ENCODE data around the gene RBM15. TPM values are rescaled to one million over a fixed set of nuclear protein-coding genes. Genes with fewer than 3 reads are reported as not detected.
A peak's percentile ranks its signal among the peaks of the same experiment; 100 is the strongest.

RBM15 gene
- total and polyA plus RNA-seq, 2 of the 13 experiments (the other 11 are each of a cell fraction or from before 2014, with no cell fraction given), result 13.5 to 36.4 TPM

DNA sequence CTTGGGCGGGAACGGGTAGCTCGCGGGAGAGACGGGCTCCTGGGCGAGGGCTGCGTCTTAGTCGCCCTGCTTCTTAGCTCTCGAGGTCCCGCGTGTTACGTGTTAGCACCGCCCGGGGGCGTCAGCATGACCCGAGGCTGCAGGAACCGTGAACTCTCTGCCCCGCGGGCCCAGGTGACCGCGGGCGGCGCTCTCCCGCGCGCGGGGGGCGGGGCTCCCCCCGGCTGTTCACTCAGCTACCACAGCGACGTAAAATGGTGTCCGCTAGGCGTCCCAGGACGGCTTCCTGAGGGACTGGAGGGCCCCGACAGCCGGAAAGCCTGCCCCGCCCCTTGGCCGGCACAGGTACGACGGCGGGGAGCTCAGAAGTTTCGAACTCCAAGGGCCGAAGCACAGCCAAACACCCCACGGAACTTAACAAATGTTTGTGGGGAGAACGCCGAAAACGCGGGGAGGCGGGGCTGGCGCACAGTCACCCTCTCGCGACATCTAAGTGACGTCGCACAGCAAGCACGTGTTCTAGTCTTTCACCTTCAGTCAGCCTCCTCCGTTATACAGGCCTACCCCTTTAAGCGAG lies 780 bp upstream of the RBM15 start (continued):
- TF ChIP-seq, protein P1, sequence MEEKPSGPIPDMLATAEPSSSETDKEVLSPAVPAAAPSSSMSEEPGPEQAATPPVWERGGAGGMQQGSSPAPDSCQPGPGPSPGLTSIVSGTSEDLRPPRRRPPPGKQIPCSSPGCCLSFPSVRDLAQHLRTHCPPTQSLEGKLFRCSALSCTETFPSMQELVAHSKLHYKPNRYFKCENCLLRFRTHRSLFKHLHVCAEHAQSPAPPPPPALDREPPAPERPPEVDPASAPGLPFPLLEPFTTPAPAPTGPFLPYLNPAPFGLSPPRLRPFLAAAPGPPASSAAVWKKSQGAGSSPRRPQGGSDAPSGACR (CRISPR knock-in tag; IDR thresholded peaks at IDR 0.05), result peak; percentile 68; the same call in 1 of the 2 replicates
- TF ChIP-seq, protein P2, sequence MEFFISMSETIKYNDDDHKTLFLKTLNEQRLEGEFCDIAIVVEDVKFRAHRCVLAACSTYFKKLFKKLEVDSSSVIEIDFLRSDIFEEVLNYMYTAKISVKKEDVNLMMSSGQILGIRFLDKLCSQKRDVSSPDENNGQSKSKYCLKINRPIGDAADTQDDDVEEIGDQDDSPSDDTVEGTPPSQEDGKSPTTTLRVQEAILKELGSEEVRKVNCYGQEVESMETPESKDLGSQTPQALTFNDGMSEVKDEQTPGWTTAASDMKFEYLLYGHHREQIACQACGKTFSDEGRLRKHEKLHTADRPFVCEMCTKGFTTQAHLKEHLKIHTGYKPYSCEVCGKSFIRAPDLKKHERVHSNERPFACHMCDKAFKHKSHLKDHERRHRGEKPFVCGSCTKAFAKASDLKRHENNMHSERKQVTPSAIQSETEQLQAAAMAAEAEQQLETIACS (CRISPR knock-in tag; IDR thresholded peaks at IDR 0.05), result peak; percentile 59; the same call in 1 of the 2 replicates
- TF ChIP-seq ZNF562 (CRISPR knock-in tag; IDR thresholded peaks at IDR 0.05; ENCODE audit: borderline replicate concordance), result no peak
- 0 out of 2 replicates have a peak, but pooled peaks have one; percentile 73 for TF ChIP-seq ZNF660 (CRISPR knock-in tag; IDR thresholded peaks at IDR 0.05; ENCODE audit: borderline replicate concordance, low read depth)
- TF ChIP-seq YY1 (IDR thresholded peaks at IDR 0.05; ENCODE audit: insufficient read depth, insufficient replicate concordance, low read depth, low read length), result peak; percentile 86
- no peak for TF ChIP-seq ZC3H4 (CRISPR knock-in tag; IDR thresholded peaks at IDR 0.05; ENCODE audit: borderline replicate concordance)
- peak; percentile 84 for TF ChIP-seq DMAP1 (CRISPR knock-in tag; IDR thresholded peaks at IDR 0.05)
- TF ChIP-seq, protein P3, sequence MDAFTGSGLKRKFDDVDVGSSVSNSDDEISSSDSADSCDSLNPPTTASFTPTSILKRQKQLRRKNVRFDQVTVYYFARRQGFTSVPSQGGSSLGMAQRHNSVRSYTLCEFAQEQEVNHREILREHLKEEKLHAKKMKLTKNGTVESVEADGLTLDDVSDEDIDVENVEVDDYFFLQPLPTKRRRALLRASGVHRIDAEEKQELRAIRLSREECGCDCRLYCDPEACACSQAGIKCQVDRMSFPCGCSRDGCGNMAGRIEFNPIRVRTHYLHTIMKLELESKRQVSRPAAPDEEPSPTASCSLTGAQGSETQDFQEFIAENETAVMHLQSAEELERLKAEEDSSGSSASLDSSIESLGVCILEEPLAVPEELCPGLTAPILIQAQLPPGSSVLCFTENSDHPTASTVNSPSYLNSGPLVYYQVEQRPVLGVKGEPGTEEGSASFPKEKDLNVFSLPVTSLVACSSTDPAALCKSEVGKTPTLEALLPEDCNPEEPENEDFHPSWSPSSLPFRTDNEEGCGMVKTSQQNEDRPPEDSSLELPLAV (CRISPR knock-in tag; conservative IDR thresholded peaks at IDR 0.05; ENCODE audit: low read depth), result no peak
- TF ChIP-seq ARNTL (CRISPR knock-in tag; IDR thresholded peaks at IDR 0.05), result peak; percentile 90
- no peak for TF ChIP-seq RCOR2 (CRISPR knock-in tag; IDR thresholded peaks at IDR 0.05)
- TF ChIP-seq, protein P4, sequence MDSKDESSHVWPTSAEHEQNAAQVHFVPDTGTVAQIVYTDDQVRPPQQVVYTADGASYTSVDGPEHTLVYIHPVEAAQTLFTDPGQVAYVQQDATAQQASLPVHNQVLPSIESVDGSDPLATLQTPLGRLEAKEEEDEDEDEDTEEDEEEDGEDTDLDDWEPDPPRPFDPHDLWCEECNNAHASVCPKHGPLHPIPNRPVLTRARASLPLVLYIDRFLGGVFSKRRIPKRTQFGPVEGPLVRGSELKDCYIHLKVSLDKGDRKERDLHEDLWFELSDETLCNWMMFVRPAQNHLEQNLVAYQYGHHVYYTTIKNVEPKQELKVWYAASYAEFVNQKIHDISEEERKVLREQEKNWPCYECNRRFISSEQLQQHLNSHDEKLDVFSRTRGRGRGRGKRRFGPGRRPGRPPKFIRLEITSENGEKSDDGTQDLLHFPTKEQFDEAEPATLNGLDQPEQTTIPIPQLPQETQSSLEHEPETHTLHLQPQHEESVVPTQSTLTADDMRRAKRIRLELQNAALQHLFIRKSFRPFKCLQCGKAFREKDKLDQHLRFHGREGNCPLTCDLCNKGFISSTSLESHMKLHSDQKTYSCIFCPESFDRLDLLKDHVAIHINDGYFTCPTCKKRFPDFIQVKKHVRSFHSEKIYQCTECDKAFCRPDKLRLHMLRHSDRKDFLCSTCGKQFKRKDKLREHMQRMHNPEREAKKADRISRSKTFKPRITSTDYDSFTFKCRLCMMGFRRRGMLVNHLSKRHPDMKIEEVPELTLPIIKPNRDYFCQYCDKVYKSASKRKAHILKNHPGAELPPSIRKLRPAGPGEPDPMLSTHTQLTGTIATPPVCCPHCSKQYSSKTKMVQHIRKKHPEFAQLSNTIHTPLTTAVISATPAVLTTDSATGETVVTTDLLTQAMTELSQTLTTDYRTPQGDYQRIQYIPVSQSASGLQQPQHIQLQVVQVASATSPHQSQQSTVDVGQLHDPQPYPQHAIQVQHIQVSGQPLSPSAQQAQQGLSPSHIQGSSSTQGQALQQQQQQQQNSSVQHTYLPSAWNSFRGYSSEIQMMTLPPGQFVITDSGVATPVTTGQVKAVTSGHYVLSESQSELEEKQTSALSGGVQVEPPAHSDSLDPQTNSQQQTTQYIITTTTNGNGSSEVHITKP (CRISPR knock-in tag; IDR thresholded peaks at IDR 0.05; ENCODE audit: low read depth), result peak; percentile 9; the same call in 1 of the 2 replicates
- TF ChIP-seq ZNF670 (CRISPR knock-in tag; IDR thresholded peaks at IDR 0.05; ENCODE audit: borderline replicate concordance), result no peak
- TF ChIP-seq, protein P5, sequence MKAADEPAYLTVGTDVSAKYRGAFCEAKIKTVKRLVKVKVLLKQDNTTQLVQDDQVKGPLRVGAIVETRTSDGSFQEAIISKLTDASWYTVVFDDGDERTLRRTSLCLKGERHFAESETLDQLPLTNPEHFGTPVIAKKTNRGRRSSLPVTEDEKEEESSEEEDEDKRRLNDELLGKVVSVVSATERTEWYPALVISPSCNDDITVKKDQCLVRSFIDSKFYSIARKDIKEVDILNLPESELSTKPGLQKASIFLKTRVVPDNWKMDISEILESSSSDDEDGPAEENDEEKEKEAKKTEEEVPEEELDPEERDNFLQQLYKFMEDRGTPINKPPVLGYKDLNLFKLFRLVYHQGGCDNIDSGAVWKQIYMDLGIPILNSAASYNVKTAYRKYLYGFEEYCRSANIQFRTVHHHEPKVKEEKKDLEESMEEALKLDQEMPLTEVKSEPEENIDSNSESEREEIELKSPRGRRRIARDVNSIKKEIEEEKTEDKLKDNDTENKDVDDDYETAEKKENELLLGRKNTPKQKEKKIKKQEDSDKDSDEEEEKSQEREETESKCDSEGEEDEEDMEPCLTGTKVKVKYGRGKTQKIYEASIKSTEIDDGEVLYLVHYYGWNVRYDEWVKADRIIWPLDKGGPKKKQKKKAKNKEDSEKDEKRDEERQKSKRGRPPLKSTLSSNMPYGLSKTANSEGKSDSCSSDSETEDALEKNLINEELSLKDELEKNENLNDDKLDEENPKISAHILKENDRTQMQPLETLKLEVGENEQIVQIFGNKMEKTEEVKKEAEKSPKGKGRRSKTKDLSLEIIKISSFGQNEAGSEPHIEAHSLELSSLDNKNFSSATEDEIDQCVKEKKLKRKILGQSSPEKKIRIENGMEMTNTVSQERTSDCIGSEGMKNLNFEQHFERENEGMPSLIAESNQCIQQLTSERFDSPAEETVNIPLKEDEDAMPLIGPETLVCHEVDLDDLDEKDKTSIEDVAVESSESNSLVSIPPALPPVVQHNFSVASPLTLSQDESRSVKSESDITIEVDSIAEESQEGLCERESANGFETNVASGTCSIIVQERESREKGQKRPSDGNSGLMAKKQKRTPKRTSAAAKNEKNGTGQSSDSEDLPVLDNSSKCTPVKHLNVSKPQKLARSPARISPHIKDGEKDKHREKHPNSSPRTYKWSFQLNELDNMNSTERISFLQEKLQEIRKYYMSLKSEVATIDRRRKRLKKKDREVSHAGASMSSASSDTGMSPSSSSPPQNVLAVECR (CRISPR knock-in tag; IDR thresholded peaks at IDR 0.05; ENCODE audit: borderline replicate concordance), result peak; percentile 91
- 0 out of 2 replicates have a peak, but pooled peaks have one; percentile 17 for TF ChIP-seq ZBTB21 (CRISPR knock-in tag; IDR thresholded peaks at IDR 0.05)
- no peak for TF ChIP-seq ZNF567 (CRISPR knock-in tag; IDR thresholded peaks at IDR 0.05; ENCODE audit: borderline replicate concordance)
- TF ChIP-seq ZNF431 (CRISPR knock-in tag; IDR thresholded peaks at IDR 0.05; ENCODE audit: borderline replicate concordance, low read depth), result peak; percentile 56; the same call in 1 of the 2 replicates
- peak; percentile 93 for TF ChIP-seq KDM5B (CRISPR knock-in tag; IDR thresholded peaks at IDR 0.05; ENCODE audit: borderline replicate concordance)

Data from HepG2 (cell line).